Neural cell (in vitro differentiated cells): ENCODE data around the gene CPEB1. TPM values are rescaled to one million over a fixed set of nuclear protein-coding genes. Genes with fewer than 3 reads are reported as not detected.

Source experiments
- H2AFZ ChIP-seq: fragments of 200-600, 300-800 bp; sonication (generic), shearing (Covaris generic); 2 replicates; pipeline ENCODE4 v1.6.0; 2014; ENCODE audit warnings: low read depth, mild to moderate bottlenecking, antibody characterized with exemption, low read length, moderate library complexity
- H3F3A ChIP-seq: fragments of 200-600 bp; shearing (Covaris generic); 2 replicates; pipeline ENCODE4 v1.6.1; 2016; ENCODE audit warnings: mild to moderate bottlenecking, moderate library complexity, mixed read lengths, antibody characterized with exemption, low read length; ENCODE audit not compliant: insufficient read depth, poor library complexity, severe bottlenecking
- H3K27ac ChIP-seq: fragments of 200-600, 300-800 bp; sonication (generic), shearing (Covaris generic); 2 replicates; pipeline ENCODE4 v1.5.1; 2014; ENCODE audit warnings: mild to moderate bottlenecking, low read length, moderate library complexity
- H3K27me3 ChIP-seq: fragments of 300-800, 200-600 bp; sonication (generic), shearing (Covaris generic); 2 replicates; pipeline ENCODE4 v1.6.0; 2014; ENCODE audit warnings: mild to moderate bottlenecking, low read depth, low read length, moderate library complexity; ENCODE audit not compliant: insufficient read depth
- H3K36me3 ChIP-seq: fragments of 300-800, 200-600 bp; sonication (generic), shearing (Covaris generic); 2 replicates; pipeline ENCODE4 v1.5.1; 2014; ENCODE audit warnings: mild to moderate bottlenecking, antibody characterized with exemption, low read length, moderate library complexity; ENCODE audit not compliant: insufficient read depth
- H3K4me2 ChIP-seq: fragments of 300-800, 200-600 bp; sonication (generic), shearing (Covaris generic); 2 replicates; pipeline ENCODE4 v1.6.0; 2014; ENCODE audit warnings: mild to moderate bottlenecking, low read length
- H3K4me3 ChIP-seq: fragments of 300-800, 200-600 bp; sonication (generic), shearing (Covaris generic); 2 replicates; pipeline ENCODE4 v1.5.1; 2014; ENCODE audit warnings: mild to moderate bottlenecking, low read length, moderate library complexity
- H3K79me2 ChIP-seq: fragments of 200-600 bp; shearing (Covaris generic); replicated peaks from 2 replicates; pipeline ENCODE4 v1.6.0; 2014; ENCODE audit warnings: mild to moderate bottlenecking, low read length, moderate library complexity; ENCODE audit not compliant: insufficient read depth
- H3K9ac ChIP-seq: fragments of 300-800, 200-600 bp; sonication (generic), shearing (Covaris generic); 2 replicates; pipeline ENCODE4 v1.6.1; 2016; ENCODE audit warnings: mild to moderate bottlenecking, low read length, mixed read lengths
- H3K9me2 ChIP-seq: fragments of 200-600 bp; shearing (Covaris generic); 2 replicates; pipeline ENCODE4 v1.6.1; 2016; ENCODE audit warnings: mild to moderate bottlenecking, low read length, mixed read lengths; ENCODE audit not compliant: insufficient read depth
- H3K9me3 ChIP-seq: fragments of 200-600, 300-800 bp; sonication (generic), shearing (Covaris generic); 2 replicates; pipeline ENCODE4 v1.6.1; 2016; ENCODE audit warnings: mild to moderate bottlenecking, mixed run types, low read length, moderate library complexity, mixed read lengths
- H4K20me1 ChIP-seq: fragments of 200-600 bp; shearing (Covaris generic); 2 replicates; pipeline ENCODE4 v1.6.1; 2016; ENCODE audit warnings: mild to moderate bottlenecking, mixed run types; ENCODE audit not compliant: insufficient read depth
- EP300 ChIP-seq: fragments of 450-650 bp; conservative IDR thresholded peaks from 2 replicates; pipeline ENCODE4 v1.6.1; 2014; ENCODE audit warnings: antibody characterized with exemption, mild to moderate bottlenecking, moderate library complexity; ENCODE audit not compliant: poor library complexity, severe bottlenecking
- EZH2 ChIP-seq: fragments of 200-600, 300-800 bp; shearing (Covaris generic), sonication (generic); IDR thresholded peaks from 2 replicates; pipeline ENCODE4 v1.6.1; 2014; ENCODE audit warnings: antibody characterized with exemption, low read length, borderline replicate concordance, mild to moderate bottlenecking; ENCODE audit not compliant: insufficient read depth, poor library complexity, severe bottlenecking
- MXI1 ChIP-seq: fragments of 450-650 bp; conservative IDR thresholded peaks from 2 replicates; pipeline ENCODE4 v1.6.1; 2014; ENCODE audit warnings: antibody characterized with exemption, mild to moderate bottlenecking; ENCODE audit not compliant: poor library complexity, severe bottlenecking
- POLR2AphosphoS5 ChIP-seq: IDR thresholded peaks from 2 replicates; pipeline ENCODE4 v1.6.1; 2012
- RAD21 ChIP-seq: fragments of 450-650 bp; conservative IDR thresholded peaks from 2 replicates; pipeline ENCODE4 v1.6.1; 2014; ENCODE audit warnings: antibody characterized with exemption, mild to moderate bottlenecking, moderate library complexity
- REST ChIP-seq: IDR thresholded peaks from 2 replicates; pipeline ENCODE4 v1.6.1; 2012; ENCODE audit warnings: borderline replicate concordance
- SMC3 ChIP-seq: fragments of 450-650 bp; conservative IDR thresholded peaks from 2 replicates; pipeline ENCODE4 v1.6.1; 2014; ENCODE audit warnings: antibody characterized with exemption, mild to moderate bottlenecking, moderate library complexity; ENCODE audit not compliant: poor library complexity
- TAF1 ChIP-seq: IDR thresholded peaks from 2 replicates; pipeline ENCODE4 v1.6.1; 2012; ENCODE audit warnings: low read depth
- polyA plus RNA-seq: library from polyadenylated mRNA; depleted of rRNA; stranded (reverse); fragments of >200 nt; gene quantifications from 2 replicates; pipeline ENCODE4 v1.2.3, GENCODE V29; 2014
- TF ChIP-seq, protein P1 (sequence below): fragments of 450-650 bp; IDR thresholded peaks from 2 replicates; pipeline ENCODE4 v1.5.1; 2014; ENCODE audit warnings: antibody characterized with exemption, mild to moderate bottlenecking, moderate library complexity; ENCODE audit not compliant: poor library complexity, severe bottlenecking

The CPEB1 gene
- polyA plus RNA-seq, 1 donor from 2014 or later: 0.61 TPM

DNA sequence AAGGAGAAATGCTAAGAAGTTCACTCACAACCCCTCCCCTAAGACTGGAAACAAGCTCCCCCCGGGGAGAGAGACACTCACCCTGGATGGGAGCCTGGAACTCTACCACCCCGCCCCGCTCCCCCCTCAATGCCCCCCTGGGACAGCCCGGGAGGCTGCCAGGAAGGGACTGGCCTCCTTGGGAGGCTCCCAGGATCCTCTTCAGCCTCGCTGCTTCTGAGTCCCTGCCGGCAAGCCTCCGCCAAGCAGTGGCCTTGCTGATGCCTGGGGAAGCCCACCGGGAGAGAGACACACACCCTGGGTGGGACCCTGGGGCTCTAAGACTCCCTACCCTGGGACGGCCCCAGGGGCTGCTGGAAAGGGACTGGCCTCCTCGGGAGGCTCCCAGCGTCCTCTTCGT, 33.4 kb downstream of the CPEB1 start:
- Histone ChIP-seq H3K9me3 (no peaks in the 10 kb centered on the region), H3K4me2 (no peak overlapping the region), H3K79me2 (no peaks in the 10 kb centered on the region), H3K27ac (no peak overlapping the region), H3K36me3 (no peaks in the 10 kb centered on the region), H2AFZ (no peak overlapping the region), H3K9ac (no peak overlapping the region), H4K20me1 (no peaks in the 10 kb centered on the region), H3K9me2 (no peaks in the 10 kb centered on the region), H3K4me3 (no peak overlapping the region), H3K27me3 (no peaks in the 10 kb centered on the region), H3F3A (no peaks in the 10 kb centered on the region)
- no peak for TF ChIP-seq TAF1
- no peak for TF ChIP-seq EP300
- TF ChIP-seq SMC3: no peak
- TF ChIP-seq EZH2: no peak
- no peak for TF ChIP-seq MXI1
- TF ChIP-seq REST: no peak
- no peak for TF ChIP-seq POLR2AphosphoS5
- TF ChIP-seq RAD21: no peak
- TF ChIP-seq, protein P1, sequence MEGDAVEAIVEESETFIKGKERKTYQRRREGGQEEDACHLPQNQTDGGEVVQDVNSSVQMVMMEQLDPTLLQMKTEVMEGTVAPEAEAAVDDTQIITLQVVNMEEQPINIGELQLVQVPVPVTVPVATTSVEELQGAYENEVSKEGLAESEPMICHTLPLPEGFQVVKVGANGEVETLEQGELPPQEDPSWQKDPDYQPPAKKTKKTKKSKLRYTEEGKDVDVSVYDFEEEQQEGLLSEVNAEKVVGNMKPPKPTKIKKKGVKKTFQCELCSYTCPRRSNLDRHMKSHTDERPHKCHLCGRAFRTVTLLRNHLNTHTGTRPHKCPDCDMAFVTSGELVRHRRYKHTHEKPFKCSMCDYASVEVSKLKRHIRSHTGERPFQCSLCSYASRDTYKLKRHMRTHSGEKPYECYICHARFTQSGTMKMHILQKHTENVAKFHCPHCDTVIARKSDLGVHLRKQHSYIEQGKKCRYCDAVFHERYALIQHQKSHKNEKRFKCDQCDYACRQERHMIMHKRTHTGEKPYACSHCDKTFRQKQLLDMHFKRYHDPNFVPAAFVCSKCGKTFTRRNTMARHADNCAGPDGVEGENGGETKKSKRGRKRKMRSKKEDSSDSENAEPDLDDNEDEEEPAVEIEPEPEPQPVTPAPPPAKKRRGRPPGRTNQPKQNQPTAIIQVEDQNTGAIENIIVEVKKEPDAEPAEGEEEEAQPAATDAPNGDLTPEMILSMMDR: no peak

DNA sequence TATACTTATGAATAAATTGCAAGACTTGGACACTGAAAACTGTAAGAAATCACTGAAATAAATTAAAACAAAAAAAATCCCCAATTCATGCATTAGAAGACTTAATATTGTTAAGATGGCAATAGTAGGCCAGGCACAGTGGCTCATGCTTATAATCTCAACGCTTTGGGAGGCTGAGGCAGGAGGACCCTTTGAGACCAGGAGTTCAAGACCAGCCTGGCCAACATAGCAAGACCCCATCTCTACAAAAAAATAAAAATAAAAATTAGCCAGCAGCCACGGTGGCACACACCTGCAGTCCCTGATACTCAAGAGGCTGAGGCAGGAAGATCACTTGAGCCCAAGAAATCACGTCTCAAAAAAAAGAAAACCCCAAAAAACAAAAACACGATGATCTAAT, 35.8 kb downstream of the CPEB1 start:
- no peaks in the 10 kb centered on the region for H4K20me1 ChIP-seq

More for the DNA sequence above, 35.8 kb downstream of the CPEB1 start:
- no peak overlapping the region for H3K27ac ChIP-seq
- H3K4me2 ChIP-seq: no peak overlapping the region
- no peak overlapping the region for H3K4me3 ChIP-seq
- no peaks in the 10 kb centered on the region for H3K27me3 ChIP-seq
- H3K36me3 ChIP-seq: no peaks in the 10 kb centered on the region
- no peaks in the 10 kb centered on the region for H3K79me2 ChIP-seq
- TF ChIP-seq MXI1: no peak
- no peak for TF ChIP-seq REST
- TF ChIP-seq EP300: no peak
- TF ChIP-seq, protein P1: no peak
- no peak for TF ChIP-seq SMC3
- no peak for TF ChIP-seq POLR2AphosphoS5
- no peak for TF ChIP-seq RAD21
- TF ChIP-seq TAF1: no peak
- no peak for TF ChIP-seq EZH2
- H2AFZ ChIP-seq: no peak overlapping the region
- H3K9me3 ChIP-seq: no peaks in the 10 kb centered on the region
- no peak overlapping the region for H3K9ac ChIP-seq
- H3F3A ChIP-seq: no peaks in the 10 kb centered on the region
- H3K9me2 ChIP-seq: no peaks in the 10 kb centered on the region
